Neuronal stem cell (in vitro differentiated cells): ENCODE results near the gene UBN1.

ENCODE experiments used
- DNase-seq: peaks from one replicate; pipeline ENCODE4 v3.0.0-alpha.2; 2013; ENCODE audit warnings: low spot score
- H2AFZ ChIP-seq: one replicate; pipeline ENCODE4 v1.6.1; 2013; ENCODE audit warnings: mild to moderate bottlenecking, low read length, inconsistent platforms
- H2AK5ac ChIP-seq: 2 replicates; pipeline ENCODE4 v1.6.1; 2013; ENCODE audit warnings: low read depth, mild to moderate bottlenecking, inconsistent platforms, low read length, moderate library complexity, mixed read lengths
- H2BK120ac ChIP-seq: 2 replicates; pipeline ENCODE4 v1.6.1; 2013; ENCODE audit warnings: low read depth, mild to moderate bottlenecking, inconsistent platforms, low read length, moderate library complexity, mixed read lengths
- H2BK12ac ChIP-seq: one replicate; pipeline ENCODE4 v1.6.1; 2013; ENCODE audit warnings: low read length, inconsistent platforms
- H2BK15ac ChIP-seq: 2 replicates; pipeline ENCODE4 v1.6.1; 2013; ENCODE audit warnings: mild to moderate bottlenecking, low read length, inconsistent platforms, mixed read lengths
- H2BK5ac ChIP-seq: one replicate; pipeline ENCODE4 v1.6.1; 2013; ENCODE audit warnings: inconsistent platforms, mild to moderate bottlenecking, low read length, moderate library complexity
- H3K14ac ChIP-seq: one replicate; pipeline ENCODE4 v1.6.1; 2013; ENCODE audit warnings: low read length, inconsistent platforms
- H3K18ac ChIP-seq: 2 replicates; pipeline ENCODE4 v1.6.1; 2013; ENCODE audit warnings: low read length, inconsistent platforms
- H3K23ac ChIP-seq: 2 replicates; pipeline ENCODE4 v1.6.1; 2013; ENCODE audit warnings: low read depth, mild to moderate bottlenecking, mixed read lengths, low read length, inconsistent platforms; ENCODE audit not compliant: poor library complexity
- H3K27ac ChIP-seq: replicated peaks from 3 replicates; pipeline ENCODE4 v1.5.1; 2013; ENCODE audit warnings: low read length, inconsistent platforms
- H3K27me3 ChIP-seq, 3 experiments: 2 replicates each; pipeline ENCODE4 v1.6.1; 2013; ENCODE audit warnings: low read length in 3 of 3, mild to moderate bottlenecking in 2 of 3, inconsistent platforms in 1 of 3, low read depth in 1 of 3, mixed read lengths in 1 of 3, moderate library complexity in 1 of 3; ENCODE audit not compliant: control insufficient read depth in 3 of 3, insufficient read depth in 3 of 3
- H3K36me3 ChIP-seq, 2 donors: replicated peaks in 1 of 2; 2 replicates each; pipeline ENCODE4 v1.6.1; 2013; ENCODE audit warnings: low read length in 2 of 2; ENCODE audit not compliant: control insufficient read depth in 2 of 2, insufficient read depth in 2 of 2
- H3K4ac ChIP-seq: 2 replicates; pipeline ENCODE4 v1.6.1; 2013; ENCODE audit warnings: inconsistent platforms, mild to moderate bottlenecking, low read length, moderate library complexity
- H3K4me1 ChIP-seq, 2 donors: 1 replicate in 1 of 2; 2 replicates in 1 of 2; pipeline ENCODE4 v1.6.1; 2013; ENCODE audit warnings: low read length in 2 of 2, low read depth in 1 of 2; ENCODE audit not compliant: control insufficient read depth in 2 of 2, insufficient read depth in 1 of 2
- H3K4me2 ChIP-seq: one replicate; pipeline ENCODE4 v1.6.1; 2013; ENCODE audit warnings: mild to moderate bottlenecking, low read length, inconsistent platforms; ENCODE audit not compliant: insufficient read depth, poor library complexity, severe bottlenecking
- H3K4me3 ChIP-seq, 2 donors: 2 replicates each; pipeline ENCODE4 v1.5.1; 2013; ENCODE audit warnings: low read length in 2 of 2, mild to moderate bottlenecking in 2 of 2, inconsistent platforms in 1 of 2, moderate library complexity in 1 of 2
- H3K79me1 ChIP-seq: one replicate; pipeline ENCODE4 v1.6.1; 2013; ENCODE audit warnings: low read depth, mild to moderate bottlenecking, inconsistent platforms, low read length, moderate library complexity
- H3K9ac ChIP-seq: one replicate; pipeline ENCODE4 v1.6.1; 2013; ENCODE audit warnings: mild to moderate bottlenecking, low read depth, low read length, inconsistent platforms; ENCODE audit not compliant: poor library complexity
- H3K9me3 ChIP-seq, 2 donors: replicated peaks in 1 of 2; 2 replicates each; pipeline versions ENCODE3 to v1.6.1; 2013; ENCODE audit warnings: low read length in 2 of 2, mild to moderate bottlenecking in 2 of 2, inconsistent platforms in 1 of 2, low read depth in 1 of 2, mixed read lengths in 1 of 2, moderate library complexity in 1 of 2; ENCODE audit not compliant: control insufficient read depth in 2 of 2, insufficient read depth in 1 of 2
- H4K8ac ChIP-seq: one replicate; pipeline ENCODE4 v1.6.1; 2013; ENCODE audit warnings: low read depth, mild to moderate bottlenecking, inconsistent platforms, low read length, moderate library complexity
- H4K91ac ChIP-seq: one replicate; pipeline ENCODE4 v1.6.1; 2013; ENCODE audit warnings: low read length, low read depth, mild to moderate bottlenecking, inconsistent platforms; ENCODE audit not compliant: poor library complexity
- WGBS, 2 donors: extraction: QIAGEN DNeasy Blood & Tissue Kit; methylation state at CpG; one replicate each; pipeline ENCODE4 v1.1.7; 2013; ENCODE audit warnings: missing lambda C conversion rate in 2 of 2, mixed read lengths in 1 of 2; ENCODE audit not compliant: insufficient read length in 2 of 2, insufficient replicate concordance in 1 of 2; ENCODE audit errors: extremely low coverage in 2 of 2; 5-methylcytosine and 5-hydroxymethylcytosine counted together

The UBN1 gene

DNA sequence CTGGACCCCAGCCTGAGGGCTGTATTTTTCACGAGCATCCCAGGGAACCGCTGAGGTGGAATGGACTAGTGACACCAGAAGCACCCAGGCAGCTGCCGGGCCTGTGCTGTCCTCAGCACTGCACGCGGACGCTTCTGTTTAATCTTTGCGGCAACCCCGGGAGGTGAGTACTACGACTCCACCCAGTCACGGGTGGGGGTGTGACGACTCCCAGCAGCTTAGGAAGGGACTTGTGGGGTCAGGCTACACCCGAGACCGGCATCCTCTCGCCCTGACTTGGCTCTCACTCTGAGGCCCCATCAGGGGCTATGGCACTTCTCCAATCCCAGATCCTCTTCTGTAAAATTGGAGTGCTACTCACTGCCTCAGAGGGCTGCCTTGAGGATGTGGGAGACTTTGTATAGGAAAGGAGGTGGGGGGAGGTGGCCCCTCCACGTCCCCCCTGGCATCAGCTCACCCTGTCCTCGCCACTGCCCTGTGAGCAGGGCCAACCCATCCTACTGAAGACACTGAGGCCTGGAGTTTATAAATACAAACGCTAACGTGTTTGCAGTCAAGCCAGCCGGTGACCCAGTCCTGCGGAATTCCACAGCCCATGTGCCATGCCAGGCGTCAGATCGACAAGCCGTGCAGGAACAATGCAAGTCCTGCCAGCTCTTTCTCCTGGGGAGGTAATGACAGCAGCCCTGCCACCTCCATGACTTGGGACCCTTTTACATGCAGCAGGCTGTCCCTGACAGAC is 45.3 kb downstream of the UBN1 start:
- Histone ChIP-seq H3K9me3 (no peaks in the 10 kb centered on the region), H2AFZ (no peak overlapping the region), H3K14ac (no peak overlapping the region), H2BK12ac (no peak overlapping the region), H2BK5ac (no peak overlapping the region), H3K27ac (no peak overlapping the region), H3K4ac (no peak overlapping the region), H2AK5ac (peak overlapping the region; percentile 52), H3K4me1 (no peaks in the 10 kb centered on the region), H4K8ac (no peak overlapping the region), H3K9ac (no peak overlapping the region), H3K27me3 (no peaks in the 10 kb centered on the region), H3K23ac (peak overlapping the region; percentile 95), H3K18ac (peak overlapping the region; percentile 64), H3K4me3 (peak overlapping the region in 1 of 2 donors; percentile 18), H2BK15ac (no peak overlapping the region), H4K91ac (no peak overlapping the region), H3K79me1 (peaks cover 2% of the 10 kb centered on the region), H3K36me3 (peaks cover 3 to 4% of the 10 kb centered on the region in 2 donors), H3K4me2 (no peak overlapping the region), H2BK120ac (no peak overlapping the region)
- WGBS, 2 donors = no CpG with 5 or more reads among the region's 23 CpGs
- DNase-seq = no peak

DNA sequence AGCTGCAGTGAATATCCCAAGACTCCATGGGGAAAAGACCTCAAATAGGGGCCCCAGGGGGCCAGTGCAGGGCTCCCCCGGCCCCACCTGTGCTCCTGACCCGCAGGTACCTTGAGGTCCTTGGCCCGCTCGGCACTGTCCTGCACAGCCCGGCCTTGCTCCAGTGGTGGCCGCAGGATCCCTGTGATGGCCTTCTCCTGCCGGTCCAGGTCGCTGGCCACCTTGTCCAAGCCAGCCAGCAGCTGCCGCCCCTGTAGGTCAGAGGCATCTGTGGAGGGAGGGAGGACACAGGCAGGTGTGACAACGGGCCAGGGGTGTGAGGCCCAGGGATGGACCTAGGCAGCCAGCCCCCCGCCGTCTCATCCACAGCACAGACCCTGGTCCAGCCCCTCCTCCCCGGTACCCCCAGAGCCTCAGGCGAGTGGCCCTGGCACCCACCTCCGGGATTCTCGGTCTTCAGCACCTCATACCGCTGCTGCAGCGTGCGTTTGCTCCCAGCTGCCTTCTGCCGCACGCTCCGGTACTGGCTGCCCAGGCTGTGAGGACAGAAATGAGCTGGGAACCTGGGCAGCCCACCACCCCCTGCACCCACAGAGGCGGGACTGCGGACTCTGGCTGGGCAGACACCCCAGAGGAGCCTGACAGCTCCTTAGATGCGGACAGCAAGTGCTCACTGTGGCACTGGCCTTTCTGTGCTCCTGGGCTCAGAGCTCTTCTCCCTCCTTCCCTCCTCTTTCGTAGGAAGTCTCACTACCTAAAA is 46.0 kb downstream of the UBN1 start:
- DNase-seq = no peak
- no CpG with 5 or more reads among the region's 26 CpGs for WGBS, 2 donors
- H3K27me3 ChIP-seq = no peaks in the 10 kb centered on the region
- no peak overlapping the region for H4K8ac ChIP-seq
- H3K4me1 ChIP-seq = no peaks in the 10 kb centered on the region
- H2AK5ac ChIP-seq = peak overlapping the region; percentile 46
- no peak overlapping the region for H2BK120ac ChIP-seq
- H3K4me2 ChIP-seq = no peak overlapping the region
- peak overlapping the region; percentile 70 for H3K9ac ChIP-seq
- H2BK15ac ChIP-seq = no peak overlapping the region
- peaks cover 0 to under 1% of the 10 kb centered on the region in 2 donors for H3K9me3 ChIP-seq
- peaks cover 0 to 2% of the 10 kb centered on the region in 2 donors for H3K36me3 ChIP-seq
- H3K14ac ChIP-seq = peak overlapping the region; percentile 82
- H3K23ac ChIP-seq = peak overlapping the region; percentile 95
- H3K27ac ChIP-seq = no peak overlapping the region
- H3K4ac ChIP-seq = no peak overlapping the region
- H3K18ac ChIP-seq = peak overlapping the region; percentile 71
- H3K4me3 ChIP-seq = no peak overlapping the region
- H2BK5ac ChIP-seq = no peak overlapping the region
- peaks cover 2% of the 10 kb centered on the region for H3K79me1 ChIP-seq
- no peak overlapping the region for H4K91ac ChIP-seq
- peak overlapping the region; percentile 90 for H2BK12ac ChIP-seq
- no peak overlapping the region for H2AFZ ChIP-seq

- Histone ChIP-seq H2AK5ac (peak overlapping the region; percentile 63), H2AFZ (peak overlapping the region; percentile 7), H3K4ac (no peak overlapping the region), H3K4me1 (no peaks in the 10 kb centered on the region), H3K4me2 (no peak overlapping the region), H3K27me3 (no peaks in the 10 kb centered on the region), H3K18ac (peak overlapping the region; percentile 58), H2BK5ac (peak overlapping the region; percentile 35), H2BK12ac (no peak overlapping the region), H2BK15ac (peak overlapping the region; percentile 67), H4K8ac (no peak overlapping the region), H3K27ac (no peak overlapping the region), H3K9ac (no peak overlapping the region), H3K79me1 (no peaks in the 10 kb centered on the region), H3K9me3 (peaks cover 3 to 4% of the 10 kb centered on the region in 2 donors), H3K36me3 (peaks cover 0 to 2% of the 10 kb centered on the region in 2 donors), H3K14ac (no peak overlapping the region), H3K23ac (no peak overlapping the region), H3K4me3 (no peak overlapping the region), H2BK120ac (peak overlapping the region; percentile 47), H4K91ac (no peak overlapping the region)
- DNase-seq = no peak
- WGBS, 2 donors = no CpG with 5 or more reads among the region's 22 CpGs
Observed at GRCh38 chr16:4894276-4895150, 47.2 kb downstream of the UBN1 start.
